ENCODE data around the gene GRIN2A.

The GRIN2A gene

DNA sequence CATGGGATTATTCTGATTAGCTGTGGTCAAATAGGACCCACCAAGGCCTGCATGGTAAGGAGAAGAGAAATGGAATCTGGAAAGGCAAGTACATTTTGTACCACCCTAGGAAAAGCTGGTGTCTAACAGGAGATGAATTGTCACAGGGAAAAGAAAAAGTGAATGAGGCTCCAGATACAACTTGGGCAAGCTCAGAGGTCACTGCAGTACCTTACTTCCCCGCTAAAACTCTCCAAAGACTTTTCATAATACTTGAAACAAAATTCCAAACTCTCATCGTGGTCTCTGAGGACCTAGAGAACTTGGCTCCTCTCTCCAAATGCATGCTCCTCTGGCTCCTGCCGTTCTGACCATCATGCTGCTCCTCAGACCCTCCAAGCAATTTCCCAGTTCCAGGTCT, 262.8 kb downstream of the GRIN2A start:
- no peaks in the 10 kb centered on the region for H3K27me3 ChIP-seq (ENCODE audit: control insufficient read depth, insufficient read depth, low read length)
- no peaks in the 10 kb centered on the region for H3K9me3 ChIP-seq (ENCODE audit: control insufficient read depth, insufficient read depth, low read depth, low read length)
- H3K27ac ChIP-seq (ENCODE audit: low read depth, low read length): no peak overlapping the region
- H3K9ac ChIP-seq (ENCODE audit: low read length): no peak overlapping the region
- no peak overlapping the region for H3K4me3 ChIP-seq (ENCODE audit: low read depth, low read length)
- H3K4me1 ChIP-seq (ENCODE audit: control insufficient read depth, insufficient read depth, low read length): no peaks in the 10 kb centered on the region
- H3K36me3 ChIP-seq (ENCODE audit: control insufficient read depth, insufficient read depth, low read length): no peaks in the 10 kb centered on the region

DNA sequence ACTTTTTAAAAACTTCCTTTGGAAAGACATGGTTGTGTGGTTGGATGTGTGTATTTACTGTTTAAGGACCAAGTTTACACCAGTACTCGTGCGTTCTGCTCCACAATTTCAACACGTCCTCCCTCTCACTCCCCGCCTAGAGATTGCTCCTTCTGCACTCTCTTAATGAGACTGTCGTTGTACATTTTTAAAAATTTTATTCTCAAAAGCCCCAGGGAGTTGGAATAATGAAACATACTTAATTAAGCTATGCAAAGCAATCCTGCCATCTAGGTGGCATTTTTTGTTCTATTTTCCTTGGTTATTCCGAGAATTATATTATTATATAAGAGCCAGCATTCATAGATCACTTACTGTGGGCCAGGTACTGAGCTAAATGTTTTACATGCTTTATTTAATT, 264.5 kb downstream of the GRIN2A start:
- Histone ChIP-seq H3K9me3 (ENCODE audit: control insufficient read depth, insufficient read depth, low read depth, low read length) (no peaks in the 10 kb centered on the region), H3K27ac (ENCODE audit: low read depth, low read length) (no peak overlapping the region), H3K9ac (ENCODE audit: low read length) (no peak overlapping the region), H3K27me3 (ENCODE audit: control insufficient read depth, insufficient read depth, low read length) (no peaks in the 10 kb centered on the region), H3K36me3 (ENCODE audit: control insufficient read depth, insufficient read depth, low read length) (no peaks in the 10 kb centered on the region), H3K4me3 (ENCODE audit: low read depth, low read length) (no peak overlapping the region), H3K4me1 (ENCODE audit: control insufficient read depth, insufficient read depth, low read length) (no peaks in the 10 kb centered on the region)

DNA sequence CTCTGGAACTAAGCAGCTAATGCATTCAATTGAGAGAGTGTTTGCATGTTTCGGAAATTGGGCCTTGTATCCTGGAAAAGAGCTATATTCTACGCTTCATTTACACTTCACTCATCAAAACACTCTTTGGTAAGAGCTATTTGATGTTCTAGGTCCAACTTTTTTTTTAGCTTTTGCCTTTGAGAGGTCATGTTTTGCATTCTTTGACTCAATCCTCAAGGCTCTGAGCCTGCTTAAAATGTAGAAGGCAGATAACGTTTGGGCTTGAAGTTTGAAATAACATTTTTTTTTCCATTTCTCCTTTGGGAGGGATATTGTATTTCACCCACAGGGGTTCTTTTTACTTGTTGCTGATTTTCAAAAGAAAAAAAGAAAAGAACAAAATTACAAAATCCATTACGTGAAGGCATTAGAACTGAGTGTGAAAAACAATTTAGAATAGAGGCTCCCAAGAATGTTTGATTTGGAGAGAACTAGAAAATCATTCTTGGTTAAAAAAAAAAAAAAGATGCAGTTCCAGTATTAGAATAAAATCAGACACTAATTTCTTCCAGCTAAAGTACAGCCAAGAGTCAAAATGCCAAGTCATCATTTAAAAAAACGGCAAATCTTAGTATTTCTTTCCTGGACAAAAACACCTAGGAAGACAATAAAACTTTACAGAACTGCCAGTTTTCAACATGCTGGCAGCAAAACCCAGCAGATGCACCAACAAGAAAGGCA, 268.5 kb downstream of the GRIN2A start:
- no peak overlapping the region for H3K9ac ChIP-seq (ENCODE audit: low read length)
- H3K9me3 ChIP-seq (ENCODE audit: control insufficient read depth, insufficient read depth, low read depth, low read length): no peaks in the 10 kb centered on the region
- no peak overlapping the region for H3K27ac ChIP-seq (ENCODE audit: low read depth, low read length)
- no peaks in the 10 kb centered on the region for H3K4me1 ChIP-seq (ENCODE audit: control insufficient read depth, insufficient read depth, low read length)
- no peak overlapping the region for H3K4me3 ChIP-seq (ENCODE audit: low read depth, low read length)
- H3K27me3 ChIP-seq (ENCODE audit: control insufficient read depth, insufficient read depth, low read length): no peaks in the 10 kb centered on the region
- H3K36me3 ChIP-seq (ENCODE audit: control insufficient read depth, insufficient read depth, low read length): no peaks in the 10 kb centered on the region

DNA sequence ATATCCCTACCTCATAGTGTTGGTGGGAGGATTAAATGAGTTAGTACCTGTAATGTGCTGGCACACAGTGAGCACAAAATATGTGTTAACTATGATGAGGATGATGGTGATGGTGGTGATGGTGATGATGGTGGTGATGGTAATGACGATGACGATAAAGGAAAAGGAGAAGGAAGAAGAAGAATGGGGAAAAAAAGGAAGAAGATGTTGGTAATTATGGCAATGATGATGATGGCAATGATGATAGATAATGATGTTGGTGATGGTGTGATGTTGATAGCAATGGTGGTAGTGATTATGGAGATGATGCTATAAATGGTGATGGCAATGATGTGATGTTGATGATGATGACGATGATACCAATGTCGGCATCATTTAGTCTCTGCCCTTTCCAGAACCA, 270.2 kb downstream of the GRIN2A start:
- no peak overlapping the region for H3K4me3 ChIP-seq (ENCODE audit: low read depth, low read length)
- no peak overlapping the region for H3K27ac ChIP-seq (ENCODE audit: low read depth, low read length)
- H3K9me3 ChIP-seq (ENCODE audit: control insufficient read depth, insufficient read depth, low read depth, low read length): no peaks in the 10 kb centered on the region
- no peak overlapping the region for H3K9ac ChIP-seq (ENCODE audit: low read length)
- H3K4me1 ChIP-seq (ENCODE audit: control insufficient read depth, insufficient read depth, low read length): no peaks in the 10 kb centered on the region
- no peaks in the 10 kb centered on the region for H3K27me3 ChIP-seq (ENCODE audit: control insufficient read depth, insufficient read depth, low read length)
- no peaks in the 10 kb centered on the region for H3K36me3 ChIP-seq (ENCODE audit: control insufficient read depth, insufficient read depth, low read length)

DNA sequence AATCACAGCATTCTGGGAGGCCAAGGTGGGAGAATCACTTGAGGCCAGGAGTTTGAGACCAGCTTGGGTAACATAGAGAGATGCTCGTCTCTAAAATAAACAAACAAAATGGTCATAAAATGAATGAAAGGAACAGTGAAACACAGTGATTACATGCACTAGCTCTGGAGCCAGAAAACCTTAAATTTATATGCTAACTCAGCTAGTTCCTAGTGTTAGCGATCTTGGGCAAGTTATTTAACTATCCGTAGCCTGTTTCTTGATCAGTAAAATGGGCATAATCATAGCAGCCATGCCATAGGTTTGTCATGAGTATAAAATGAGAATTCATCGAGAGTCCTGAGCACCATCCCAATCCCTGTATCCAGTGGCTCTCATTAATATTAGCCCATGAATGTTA, 271.0 kb downstream of the GRIN2A start:
- H3K27ac ChIP-seq (ENCODE audit: low read depth, low read length): no peak overlapping the region
- H3K9me3 ChIP-seq (ENCODE audit: control insufficient read depth, insufficient read depth, low read depth, low read length): no peaks in the 10 kb centered on the region
- H3K4me1 ChIP-seq (ENCODE audit: control insufficient read depth, insufficient read depth, low read length): no peaks in the 10 kb centered on the region
- H3K4me3 ChIP-seq (ENCODE audit: low read depth, low read length): no peak overlapping the region
- no peaks in the 10 kb centered on the region for H3K27me3 ChIP-seq (ENCODE audit: control insufficient read depth, insufficient read depth, low read length)
- no peak overlapping the region for H3K9ac ChIP-seq (ENCODE audit: low read length)
- no peaks in the 10 kb centered on the region for H3K36me3 ChIP-seq (ENCODE audit: control insufficient read depth, insufficient read depth, low read length)

DNA sequence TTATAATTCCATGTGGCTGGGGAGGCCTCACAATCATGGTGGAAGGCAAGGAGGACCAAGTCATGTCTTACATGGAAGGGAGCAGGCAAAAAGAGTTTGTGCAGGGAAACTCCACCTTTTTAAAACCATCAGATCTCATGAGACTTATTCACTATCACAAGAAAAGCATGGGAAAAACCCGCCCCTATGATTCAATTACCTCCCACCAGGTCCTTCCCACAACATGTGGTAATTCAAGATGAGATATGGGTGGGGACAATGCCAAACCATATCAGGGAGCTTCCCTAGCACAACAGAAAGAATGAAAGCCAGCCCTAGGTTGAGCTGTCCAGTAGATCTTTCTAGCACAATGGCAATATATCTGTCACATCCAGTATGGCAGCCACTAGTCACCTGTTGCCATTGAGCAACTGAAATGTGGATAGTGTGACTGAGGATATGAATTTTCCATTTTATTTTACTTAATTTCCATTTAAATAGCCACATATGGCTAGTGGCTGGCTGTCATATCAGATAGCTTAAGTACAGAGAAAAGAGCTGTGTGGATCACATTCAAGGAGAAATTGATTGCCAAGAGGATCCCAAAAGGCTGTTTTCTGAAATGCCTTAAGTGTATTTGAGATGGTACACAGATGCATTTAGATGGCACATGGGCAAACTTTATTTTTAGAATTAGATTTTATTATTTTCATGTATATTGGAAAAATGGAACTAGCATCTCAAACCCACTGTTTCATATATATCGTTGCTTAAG, 273.0 kb downstream of the GRIN2A start:
- no peaks in the 10 kb centered on the region for H3K4me1 ChIP-seq (ENCODE audit: control insufficient read depth, insufficient read depth, low read length)
- H3K9me3 ChIP-seq (ENCODE audit: control insufficient read depth, insufficient read depth, low read depth, low read length): no peaks in the 10 kb centered on the region
- H3K9ac ChIP-seq (ENCODE audit: low read length): no peak overlapping the region
- no peak overlapping the region for H3K27ac ChIP-seq (ENCODE audit: low read depth, low read length)
- H3K27me3 ChIP-seq (ENCODE audit: control insufficient read depth, insufficient read depth, low read length): no peaks in the 10 kb centered on the region; the same call in 1 of the 2 replicates
- H3K4me3 ChIP-seq (ENCODE audit: low read depth, low read length): no peak overlapping the region
- H3K36me3 ChIP-seq (ENCODE audit: control insufficient read depth, insufficient read depth, low read length): no peaks in the 10 kb centered on the region

DNA sequence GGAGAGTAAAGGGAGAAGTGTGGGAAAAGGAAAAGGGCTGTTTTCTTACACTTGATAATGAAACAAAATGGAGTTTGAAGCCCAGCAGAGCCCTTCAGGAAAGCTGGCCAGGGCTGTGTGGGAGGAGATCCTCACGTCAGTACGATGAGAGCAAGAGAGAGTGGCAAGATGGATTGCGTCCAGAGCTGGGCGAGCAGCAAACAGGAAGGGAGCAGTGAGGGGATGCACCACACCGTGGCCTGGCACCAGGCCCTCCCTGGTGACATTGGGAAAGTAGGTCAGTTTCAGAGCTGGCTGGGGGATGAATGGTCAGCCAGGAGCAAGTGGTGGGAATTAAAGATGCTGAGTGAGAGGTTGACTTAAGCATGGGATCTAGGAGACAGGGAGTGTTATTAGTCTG, 273.6 kb downstream of the GRIN2A start:
- Histone ChIP-seq H3K4me3 (ENCODE audit: low read depth, low read length) (no peak overlapping the region), H3K36me3 (ENCODE audit: control insufficient read depth, insufficient read depth, low read length) (no peaks in the 10 kb centered on the region), H3K27me3 (ENCODE audit: control insufficient read depth, insufficient read depth, low read length) (no peaks in the 10 kb centered on the region; the same call in 1 of the 2 replicates), H3K27ac (ENCODE audit: low read depth, low read length) (no peak overlapping the region), H3K9me3 (ENCODE audit: control insufficient read depth, insufficient read depth, low read depth, low read length) (no peaks in the 10 kb centered on the region), H3K9ac (ENCODE audit: low read length) (no peak overlapping the region), H3K4me1 (ENCODE audit: control insufficient read depth, insufficient read depth, low read length) (no peaks in the 10 kb centered on the region)

DNA sequence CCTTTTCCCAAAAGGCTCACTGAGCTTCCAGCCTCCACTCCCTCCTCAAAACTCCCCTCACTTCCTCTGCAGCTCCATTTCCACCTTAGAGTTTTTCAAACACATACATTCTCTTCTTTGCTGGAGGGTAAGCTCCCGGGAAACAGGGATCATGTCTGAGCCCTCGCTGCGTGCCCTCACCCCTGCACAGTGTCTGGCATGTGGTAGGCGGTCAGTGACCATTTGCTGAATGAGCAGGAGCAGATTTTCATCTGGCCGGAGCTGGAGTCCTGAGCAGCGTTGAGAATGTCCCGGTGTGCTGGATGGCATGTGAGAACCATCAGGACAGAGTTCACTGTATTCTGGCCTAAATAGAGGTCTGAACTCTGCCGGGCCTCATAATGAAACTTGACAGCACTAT, 274.5 kb downstream of the GRIN2A start:
- Histone ChIP-seq H3K9me3 (ENCODE audit: control insufficient read depth, insufficient read depth, low read depth, low read length) (no peaks in the 10 kb centered on the region), H3K27me3 (ENCODE audit: control insufficient read depth, insufficient read depth, low read length) (no peaks in the 10 kb centered on the region; the same call in 1 of the 2 replicates), H3K4me1 (ENCODE audit: control insufficient read depth, insufficient read depth, low read length) (no peaks in the 10 kb centered on the region), H3K4me3 (ENCODE audit: low read depth, low read length) (no peak overlapping the region), H3K27ac (ENCODE audit: low read depth, low read length) (no peak overlapping the region), H3K36me3 (ENCODE audit: control insufficient read depth, insufficient read depth, low read length) (no peaks in the 10 kb centered on the region), H3K9ac (ENCODE audit: low read length) (no peak overlapping the region)

DNA sequence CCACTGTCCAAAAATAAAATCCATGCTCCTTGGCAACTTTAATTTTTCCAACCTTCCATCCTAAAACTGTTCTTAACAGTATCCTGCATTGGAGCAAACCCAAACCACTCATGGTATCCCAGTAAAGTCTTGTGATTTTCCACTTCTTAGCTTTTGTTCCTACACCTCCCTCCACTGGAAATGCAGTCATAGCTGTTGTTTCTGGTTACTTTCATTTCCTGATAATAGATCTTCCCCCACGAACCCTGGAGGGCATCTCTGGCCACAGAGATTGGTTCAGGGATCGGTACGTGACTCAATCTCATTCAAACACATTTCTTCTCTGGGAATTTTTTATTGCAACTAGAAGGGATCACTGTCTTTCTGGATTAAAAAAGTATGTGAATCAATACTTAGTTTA, 276.0 kb downstream of the GRIN2A start:
- Histone ChIP-seq H3K27ac (ENCODE audit: low read depth, low read length) (no peak overlapping the region), H3K9me3 (ENCODE audit: control insufficient read depth, insufficient read depth, low read depth, low read length) (no peaks in the 10 kb centered on the region), H3K36me3 (ENCODE audit: control insufficient read depth, insufficient read depth, low read length) (no peaks in the 10 kb centered on the region), H3K27me3 (ENCODE audit: control insufficient read depth, insufficient read depth, low read length) (no peaks in the 10 kb centered on the region; the same call in 1 of the 2 replicates), H3K4me3 (ENCODE audit: low read depth, low read length) (no peak overlapping the region), H3K4me1 (ENCODE audit: control insufficient read depth, insufficient read depth, low read length) (no peaks in the 10 kb centered on the region), H3K9ac (ENCODE audit: low read length) (no peak overlapping the region)

DNA sequence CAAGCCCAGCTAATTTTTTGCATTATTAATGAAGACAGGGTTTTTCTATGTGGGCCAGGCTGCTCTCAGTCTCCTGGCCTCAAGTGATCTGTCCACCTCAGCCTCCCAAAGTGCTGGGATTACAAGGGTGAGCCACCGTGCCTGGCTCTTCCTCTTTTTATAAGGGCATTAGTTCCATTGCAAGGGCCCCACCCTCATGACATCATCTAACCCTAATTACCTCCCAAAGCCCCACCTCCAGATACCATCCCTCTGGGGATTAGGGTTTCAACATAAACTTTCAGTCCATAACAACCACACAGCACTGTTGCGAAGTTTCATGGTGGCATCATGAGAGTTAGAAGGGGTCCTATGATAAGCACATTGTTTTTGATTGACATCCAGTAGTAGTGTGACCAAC, 277.7 kb downstream of the GRIN2A start:
- H3K36me3 ChIP-seq (ENCODE audit: control insufficient read depth, insufficient read depth, low read length): no peaks in the 10 kb centered on the region
- no peaks in the 10 kb centered on the region; the same call in 1 of the 2 replicates for H3K27me3 ChIP-seq (ENCODE audit: control insufficient read depth, insufficient read depth, low read length)
- H3K9me3 ChIP-seq (ENCODE audit: control insufficient read depth, insufficient read depth, low read depth, low read length): no peaks in the 10 kb centered on the region
- H3K27ac ChIP-seq (ENCODE audit: low read depth, low read length): no peak overlapping the region
- H3K4me3 ChIP-seq (ENCODE audit: low read depth, low read length): no peak overlapping the region
- H3K9ac ChIP-seq (ENCODE audit: low read length): no peak overlapping the region
- H3K4me1 ChIP-seq (ENCODE audit: control insufficient read depth, insufficient read depth, low read length): no peaks in the 10 kb centered on the region

DNA sequence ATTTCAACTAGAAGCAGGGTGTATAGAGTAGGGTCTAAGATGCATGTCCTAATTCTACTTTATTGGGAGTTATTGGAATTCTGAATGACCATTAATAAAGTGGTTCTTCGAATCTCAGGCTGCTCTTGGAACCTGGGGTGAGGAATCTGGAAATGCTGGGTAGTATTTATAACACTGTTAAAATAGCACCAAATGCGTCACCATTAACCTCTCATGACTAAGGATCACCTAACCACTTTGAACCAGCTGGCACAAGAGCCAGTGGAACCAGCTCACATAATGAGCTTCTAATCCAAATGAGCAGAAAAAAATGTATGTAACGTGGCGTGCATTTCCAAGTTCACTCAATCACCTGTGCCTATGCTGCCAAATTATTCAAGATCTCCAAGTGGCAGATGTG, 281.7 kb downstream of the GRIN2A start:
- Histone ChIP-seq H3K4me1 (ENCODE audit: control insufficient read depth, insufficient read depth, low read length) (no peaks in the 10 kb centered on the region), H3K27ac (ENCODE audit: low read depth, low read length) (no peak overlapping the region), H3K4me3 (ENCODE audit: low read depth, low read length) (no peak overlapping the region), H3K9me3 (ENCODE audit: control insufficient read depth, insufficient read depth, low read depth, low read length) (no peaks in the 10 kb centered on the region), H3K9ac (ENCODE audit: low read length) (no peak overlapping the region), H3K27me3 (ENCODE audit: control insufficient read depth, insufficient read depth, low read length) (no peaks in the 10 kb centered on the region; the same call in 1 of the 2 replicates), H3K36me3 (ENCODE audit: control insufficient read depth, insufficient read depth, low read length) (no peaks in the 10 kb centered on the region)
